NCI-H345 treated with DMSO at 0.1 percent for 48 hours (cell line): ENCODE results near the gene KRTAP26-1.

Source experiments
- DNase-seq: peaks from one replicate; lab custom pipeline; 2025; ENCODE audit not compliant: unreplicated experiment; lab: John Stamatoyannopoulos, UW

KRTAP26-1 gene

GRCh38 chr21:30271611-30272010, 48.5 kb downstream of the KRTAP26-1 start:
- DNase-seq = no peak

- DNase-seq = no peak
Observed at GRCh38 chr21:30271156-30271555, 49.0 kb downstream of the KRTAP26-1 start.

GRCh38 chr21:30269803-30270530, 50.1 kb downstream of the KRTAP26-1 start:
- DNase-seq = no peak
